ENCODE results near the gene ERN1. TPM values are rescaled to one million over a fixed set of nuclear protein-coding genes. Genes with fewer than 3 reads are reported as not detected.

Gene ERN1
- total RNA-seq, 1 experiment from 2014 or later = 6.5 TPM

GRCh38 chr17:63999680-64000531 lies 130.0 kb downstream of the ERN1 start:
- no peaks in the 10 kb centered on the region for H3K9me3 Mint-ChIP-seq
- H3K4me1 Mint-ChIP-seq = peaks cover 16% of the 10 kb centered on the region
- H3K4me3 Mint-ChIP-seq = peak overlapping the region; percentile 86
- peak overlapping the region; percentile 73; the same call in 1 of the 2 replicates for H3K27ac Mint-ChIP-seq
- TF ChIP-seq ZNF671 (CRISPR knock-in tag; IDR thresholded peaks at IDR 0.05) = no peak
- TF ChIP-seq, protein P1, sequence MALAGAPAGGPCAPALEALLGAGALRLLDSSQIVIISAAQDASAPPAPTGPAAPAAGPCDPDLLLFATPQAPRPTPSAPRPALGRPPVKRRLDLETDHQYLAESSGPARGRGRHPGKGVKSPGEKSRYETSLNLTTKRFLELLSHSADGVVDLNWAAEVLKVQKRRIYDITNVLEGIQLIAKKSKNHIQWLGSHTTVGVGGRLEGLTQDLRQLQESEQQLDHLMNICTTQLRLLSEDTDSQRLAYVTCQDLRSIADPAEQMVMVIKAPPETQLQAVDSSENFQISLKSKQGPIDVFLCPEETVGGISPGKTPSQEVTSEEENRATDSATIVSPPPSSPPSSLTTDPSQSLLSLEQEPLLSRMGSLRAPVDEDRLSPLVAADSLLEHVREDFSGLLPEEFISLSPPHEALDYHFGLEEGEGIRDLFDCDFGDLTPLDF (CRISPR knock-in tag; IDR thresholded peaks at IDR 0.05) = no peak
- peak; percentile 99 for TF ChIP-seq ZBTB43 (CRISPR knock-in tag; IDR thresholded peaks at IDR 0.05)
- no peaks in the 10 kb centered on the region for H3K36me3 Mint-ChIP-seq
- ATAC-seq (no peak), DNase-seq (ENCODE audit: low spot score) (no peak)
- ChIA-PET POLR2A (no interaction called here), CTCF (interaction anchor here (1.3 to 8.7 kb wide), 4 partner anchors 10 to 81 kb away, joined by 7 to 46 read pairs (median 13); partner anchors contain the start of gene GH1)
- peaks cover 33% of the 10 kb centered on the region for H3K27me3 Mint-ChIP-seq (ENCODE audit: low read depth)

- ChIA-PET CTCF (interaction anchor here (0.5 to 8.7 kb wide), 12 partner anchors 8 to 135 kb away, joined by 3 to 46 read pairs (median 5); partner anchors contain the start of gene GH1), POLR2A (no interaction called here)
- DNase-seq (ENCODE audit: low spot score) (no peak), ATAC-seq (peak; percentile 37)
- Mint-ChIP-seq H3K9me3 (no peaks in the 10 kb centered on the region), H3K27me3 (ENCODE audit: low read depth) (peaks cover 34% of the 10 kb centered on the region), H3K36me3 (no peaks in the 10 kb centered on the region), H3K4me3 (peak overlapping the region; percentile 86), H3K27ac (no peak overlapping the region), H3K4me1 (peaks cover 16% of the 10 kb centered on the region)
- TF ChIP-seq MXD4 (CRISPR knock-in tag; IDR thresholded peaks at IDR 0.05; ENCODE audit: borderline replicate concordance) (no peak), ZNF317 (CRISPR knock-in tag; IDR thresholded peaks at IDR 0.05; ENCODE audit: borderline replicate concordance, low read depth) (no peak), GABPB1 (CRISPR knock-in tag; IDR thresholded peaks at IDR 0.05) (no peak), FOXP1 (CRISPR knock-in tag; IDR thresholded peaks at IDR 0.05; ENCODE audit: borderline replicate concordance) (no peak), PRDM15 (CRISPR knock-in tag; IDR thresholded peaks at IDR 0.05) (no peak), FOXK1 (CRISPR knock-in tag; IDR thresholded peaks at IDR 0.05) (no peak), RORB (CRISPR knock-in tag; IDR thresholded peaks at IDR 0.05) (no peak), CDX4 (CRISPR knock-in tag; IDR thresholded peaks at IDR 0.05; ENCODE audit: borderline replicate concordance) (no peak)
Observed at GRCh38 chr17:63998721-63999679, 130.9 kb downstream of the ERN1 start.

Measured in WTC11 (cell line).